Activated naive CD4-positive, alpha-beta T cell treated with anti-CD3 and anti-CD28 coated beads, Interleukin-2, amount 10 ng/mL, durations not matched to agents 7 days and 5 days (primary cell): Measurements from ENCODE around the gene SUGCT.
"Not testable (repeated sequence)": the region's sequence is repeated elsewhere in the genome, so short reads cannot be mapped to it uniquely, and the experiment has no call there.

Experiments used
- CTCF ChIA-PET: fragments of 350-600 bp; sonication (Branson Sonifier 250); formaldehyde crosslinking; loops from one replicate; lab custom pipeline; 2021; ENCODE audit warnings: antibody characterized with exemption; lab: Charles Lee
- DNase-seq: peaks from one replicate; pipeline ENCODE4 v3.0.0-alpha.2; 2020
- H3K27ac Mint-ChIP-seq: one replicate; pipeline ENCODE4 v1.8.0; 2021; ENCODE audit warnings: mild to moderate bottlenecking, moderate library complexity, mixed read lengths
- H3K27me3 Mint-ChIP-seq: one replicate; pipeline ENCODE4 v1.8.0; 2021; ENCODE audit warnings: mild to moderate bottlenecking, mixed read lengths
- H3K36me3 Mint-ChIP-seq: one replicate; pipeline ENCODE4 v1.8.0; 2021; ENCODE audit warnings: mixed read lengths
- H3K4me1 Mint-ChIP-seq: one replicate; pipeline ENCODE4 v1.8.0; 2021; ENCODE audit warnings: mixed read lengths
- H3K4me3 Mint-ChIP-seq: one replicate; pipeline ENCODE4 v1.8.0; 2021; ENCODE audit warnings: mild to moderate bottlenecking, moderate library complexity, mixed read lengths
- H3K9me3 Mint-ChIP-seq: one replicate; pipeline ENCODE4 v1.8.0; 2021; ENCODE audit warnings: mixed read lengths

Gene SUGCT

DNA sequence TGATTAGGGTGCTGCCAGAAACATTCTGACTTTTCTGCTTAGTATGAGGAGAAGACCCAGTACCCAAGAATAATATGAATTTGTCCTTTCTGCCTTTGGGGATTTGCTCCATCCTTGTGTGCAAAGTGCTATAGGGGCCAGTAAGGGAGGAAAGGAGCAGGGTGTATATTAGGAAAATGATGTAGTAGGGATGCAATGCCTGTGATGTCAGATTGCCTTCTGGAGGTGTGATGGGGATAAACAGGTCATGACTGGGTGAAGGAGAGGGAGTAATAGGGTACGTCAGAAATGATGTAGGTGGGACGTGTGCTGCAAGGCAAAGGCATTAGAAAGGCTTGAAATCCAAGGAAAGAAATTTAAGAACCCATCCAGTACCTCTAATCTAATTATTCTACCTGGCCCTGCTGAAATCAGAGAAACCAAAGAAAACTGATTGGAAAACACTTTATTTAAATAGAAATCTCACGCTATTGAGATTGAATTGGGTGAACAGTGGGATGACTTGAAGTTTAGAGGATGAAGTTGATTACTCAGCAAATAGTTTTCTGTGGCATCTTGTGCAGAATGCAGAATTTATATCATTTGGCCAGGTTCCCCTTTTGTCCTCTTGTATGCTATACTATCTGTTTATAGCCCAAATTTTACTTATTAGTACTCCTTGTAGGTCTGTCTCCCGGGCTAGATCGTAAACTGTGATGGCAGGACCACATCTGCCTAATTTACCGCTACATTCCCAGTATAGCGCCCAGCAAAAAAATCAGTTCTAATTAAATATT, 503.9 kb downstream of the SUGCT start:
- Mint-ChIP-seq H3K27me3 (no peaks in the 10 kb centered on the region), H3K4me1 (no peaks in the 10 kb centered on the region), H3K27ac (no peak overlapping the region), H3K36me3 (no peaks in the 10 kb centered on the region), H3K4me3 (no peak overlapping the region), H3K9me3 (no peaks in the 10 kb centered on the region)
- DNase-seq = no peak
- CTCF ChIA-PET = no interaction called here

DNA sequence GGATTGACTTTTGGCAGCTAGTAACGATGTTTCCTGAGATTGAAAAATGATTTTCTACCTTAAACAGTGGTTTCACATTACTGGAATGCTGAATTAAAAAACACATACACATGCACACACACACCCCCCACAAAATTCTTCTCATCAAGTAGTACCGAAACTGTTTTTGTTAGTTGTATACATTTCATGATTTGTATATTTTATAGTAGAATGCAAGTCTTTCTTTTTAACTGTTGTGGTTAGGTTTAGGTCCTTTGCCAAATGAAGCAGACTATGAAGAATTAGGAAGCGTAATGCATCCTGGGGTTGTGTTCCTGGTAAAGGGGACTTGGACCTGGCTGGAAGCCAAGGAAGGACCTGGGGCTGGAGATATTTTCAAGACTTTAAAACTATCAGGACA, 505.8 kb downstream of the SUGCT start:
- no peaks in the 10 kb centered on the region for H3K9me3 Mint-ChIP-seq
- H3K27me3 Mint-ChIP-seq = peaks cover under 1% of the 10 kb centered on the region
- H3K36me3 Mint-ChIP-seq = no peaks in the 10 kb centered on the region
- H3K4me1 Mint-ChIP-seq = peaks cover 6% of the 10 kb centered on the region
- no peak overlapping the region for H3K4me3 Mint-ChIP-seq
- no peak overlapping the region for H3K27ac Mint-ChIP-seq
- CTCF ChIA-PET = no interaction called here
- DNase-seq = no peak

DNA sequence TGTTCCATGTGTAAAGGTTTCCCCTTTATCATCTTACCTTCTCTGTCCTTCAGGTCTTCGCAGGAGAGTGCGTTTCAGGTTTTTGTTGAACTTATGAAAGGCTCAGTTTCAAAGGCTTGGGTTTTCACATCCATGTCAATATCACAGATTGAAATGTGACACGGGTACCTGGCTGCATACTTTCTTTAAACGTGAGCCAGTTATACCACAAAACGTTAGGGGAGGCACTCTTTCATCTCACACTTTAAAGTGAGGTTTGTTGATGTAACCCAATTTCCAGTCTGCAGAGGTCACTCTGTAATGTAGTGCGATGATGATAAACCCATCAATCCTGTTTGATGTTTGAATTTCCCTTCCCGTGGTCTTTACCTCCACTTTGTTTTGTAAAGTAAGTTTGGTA, 506.9 kb downstream of the SUGCT start:
- Mint-ChIP-seq H3K9me3 (no peaks in the 10 kb centered on the region), H3K27me3 (peaks cover 4% of the 10 kb centered on the region), H3K4me1 (peaks cover 6% of the 10 kb centered on the region), H3K4me3 (no peak overlapping the region), H3K27ac (no peak overlapping the region), H3K36me3 (no peaks in the 10 kb centered on the region)
- DNase-seq = no peak
- CTCF ChIA-PET = no interaction called here

DNA sequence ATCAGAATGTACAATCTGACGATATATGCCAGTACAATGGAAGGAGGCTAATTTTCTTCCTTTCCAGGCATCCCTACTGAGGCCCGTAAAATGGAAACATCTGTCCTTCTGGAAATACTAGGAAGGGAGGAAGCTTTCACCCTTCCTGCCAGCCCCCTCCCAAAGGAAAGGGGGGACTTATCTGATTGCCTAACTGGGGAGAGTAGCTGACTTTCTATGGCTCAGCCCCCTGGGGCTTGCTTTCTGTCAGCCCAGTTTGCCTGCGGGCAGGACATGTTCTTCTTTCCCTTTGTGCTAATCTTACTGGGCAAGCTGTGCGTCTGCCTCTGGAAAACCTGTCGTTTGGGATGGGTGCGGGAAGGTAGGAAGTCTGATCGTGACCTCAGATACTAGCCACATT, 508.9 kb downstream of the SUGCT start:
- DNase-seq = no peak
- Mint-ChIP-seq H3K27me3 (peaks cover 4% of the 10 kb centered on the region), H3K4me1 (peaks cover 6% of the 10 kb centered on the region), H3K27ac (no peak overlapping the region), H3K9me3 (no peaks in the 10 kb centered on the region), H3K36me3 (no peaks in the 10 kb centered on the region), H3K4me3 (no peak overlapping the region)
- CTCF ChIA-PET = no interaction called here

DNA sequence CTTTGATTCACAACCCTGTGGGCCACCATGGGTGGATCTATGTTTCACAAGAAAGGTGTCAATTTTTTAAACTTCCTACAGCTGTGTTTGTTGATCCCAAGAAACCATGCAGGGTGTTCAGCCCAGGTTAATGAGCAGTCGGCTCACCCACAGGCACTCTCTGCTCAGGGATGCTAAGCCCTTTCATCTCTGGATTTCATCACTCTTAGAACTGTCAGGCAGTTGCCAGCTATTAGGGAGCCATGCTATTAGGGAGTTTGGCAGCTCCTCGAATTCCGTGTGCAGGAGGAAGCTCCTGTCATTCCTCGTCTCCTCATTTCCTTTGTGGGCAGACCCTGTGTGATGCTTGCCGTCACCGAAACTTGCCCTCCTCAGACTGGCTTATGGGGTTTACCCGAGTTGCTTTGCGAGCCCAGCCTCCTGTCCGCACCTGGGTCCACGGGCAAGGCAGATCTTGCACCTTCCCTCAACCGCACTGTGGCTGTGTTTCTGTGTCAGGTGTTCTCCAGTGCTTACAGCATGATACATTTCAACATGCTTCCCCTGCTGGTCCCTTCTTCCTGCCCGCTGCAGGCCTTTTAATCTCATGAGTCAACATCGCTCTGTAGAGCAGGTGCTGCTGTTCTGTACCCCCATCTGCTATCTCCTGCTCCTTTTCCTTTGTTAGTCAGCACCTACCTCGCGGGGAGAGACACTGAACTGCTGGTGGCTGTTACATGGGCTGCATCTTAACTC, 509.8 kb downstream of the SUGCT start:
- Mint-ChIP-seq H3K4me1 (peaks cover 6% of the 10 kb centered on the region), H3K4me3 (no peak overlapping the region), H3K9me3 (no peaks in the 10 kb centered on the region), H3K27ac (no peak overlapping the region), H3K36me3 (no peaks in the 10 kb centered on the region), H3K27me3 (peaks cover 4% of the 10 kb centered on the region)
- CTCF ChIA-PET = no interaction called here
- peak; percentile 24 for DNase-seq

DNA sequence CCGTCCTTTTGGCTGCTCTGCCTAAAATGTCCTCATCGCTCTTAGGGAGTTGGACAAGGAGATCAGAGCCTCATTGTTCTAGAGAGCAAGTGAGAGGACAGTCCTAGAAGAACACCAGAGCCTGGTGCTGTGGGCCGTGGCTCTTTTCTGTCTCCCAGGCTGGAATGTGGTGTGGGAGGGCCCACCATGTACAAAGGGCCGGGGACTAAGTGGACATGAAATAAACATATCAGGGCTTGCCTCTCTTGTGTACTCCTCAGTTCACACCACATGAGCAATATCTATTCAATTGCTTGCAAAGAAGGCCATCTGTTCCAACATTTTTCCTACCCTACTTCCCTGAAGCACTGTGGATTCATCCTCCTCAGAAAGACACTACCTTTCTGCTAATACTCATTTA, 510.4 kb downstream of the SUGCT start:
- DNase-seq = no peak
- Mint-ChIP-seq H3K4me1 (peaks cover 6% of the 10 kb centered on the region), H3K9me3 (no peaks in the 10 kb centered on the region), H3K36me3 (no peaks in the 10 kb centered on the region), H3K27me3 (peaks cover 4% of the 10 kb centered on the region), H3K27ac (no peak overlapping the region), H3K4me3 (no peak overlapping the region)
- CTCF ChIA-PET = no interaction called here

DNA sequence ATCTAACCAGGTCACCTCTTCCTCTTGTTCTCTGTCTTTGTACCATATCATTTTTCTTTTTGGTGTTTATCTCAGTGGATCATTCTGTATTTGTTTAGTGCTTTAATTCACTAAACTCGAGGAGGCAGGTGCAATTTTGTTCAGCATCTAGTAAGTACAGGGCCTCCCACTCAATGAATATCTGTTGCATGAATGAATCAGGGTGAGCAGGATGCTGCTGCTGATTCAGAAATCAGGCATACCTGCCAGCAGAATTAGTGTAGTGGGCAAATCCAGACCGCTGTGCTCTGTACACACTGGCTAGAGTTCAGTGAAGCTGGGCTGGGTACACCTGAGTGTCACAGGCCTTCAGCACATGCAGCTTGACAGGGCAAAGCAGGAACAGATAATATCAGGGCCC, 511.9 kb downstream of the SUGCT start:
- no peaks in the 10 kb centered on the region for H3K36me3 Mint-ChIP-seq
- CTCF ChIA-PET = no interaction called here
- peaks cover 4% of the 10 kb centered on the region for H3K27me3 Mint-ChIP-seq
- H3K4me3 Mint-ChIP-seq = no peak overlapping the region
- no peak overlapping the region for H3K27ac Mint-ChIP-seq
- no peaks in the 10 kb centered on the region for H3K9me3 Mint-ChIP-seq
- H3K4me1 Mint-ChIP-seq = peaks cover 6% of the 10 kb centered on the region
- no peak for DNase-seq

DNA sequence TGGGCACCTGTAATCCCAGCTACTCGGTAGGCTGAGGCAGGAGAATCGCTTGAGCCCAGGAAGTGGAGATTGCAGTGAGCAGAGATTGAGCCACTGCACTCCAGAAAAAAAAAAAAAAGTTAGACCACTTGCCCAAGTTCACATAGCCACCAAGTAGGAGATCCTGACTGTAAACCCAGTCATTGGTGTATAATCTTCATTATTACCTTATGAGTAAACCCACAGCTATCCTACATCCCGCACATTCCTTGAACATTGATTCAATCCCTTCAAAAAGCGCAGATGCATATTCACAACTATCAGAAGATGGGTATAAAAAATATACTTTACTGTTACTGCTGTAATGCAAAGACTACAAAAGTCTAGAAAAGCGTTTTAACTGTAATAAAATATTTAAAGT, 512.9 kb downstream of the SUGCT start:
- H3K36me3 Mint-ChIP-seq = no peaks in the 10 kb centered on the region
- H3K27ac Mint-ChIP-seq = no peak overlapping the region
- no peak for DNase-seq
- peaks cover 4% of the 10 kb centered on the region for H3K27me3 Mint-ChIP-seq
- CTCF ChIA-PET = no interaction called here
- H3K9me3 Mint-ChIP-seq = no peaks in the 10 kb centered on the region
- H3K4me1 Mint-ChIP-seq = peaks cover 6% of the 10 kb centered on the region
- H3K4me3 Mint-ChIP-seq = no peak overlapping the region

DNA sequence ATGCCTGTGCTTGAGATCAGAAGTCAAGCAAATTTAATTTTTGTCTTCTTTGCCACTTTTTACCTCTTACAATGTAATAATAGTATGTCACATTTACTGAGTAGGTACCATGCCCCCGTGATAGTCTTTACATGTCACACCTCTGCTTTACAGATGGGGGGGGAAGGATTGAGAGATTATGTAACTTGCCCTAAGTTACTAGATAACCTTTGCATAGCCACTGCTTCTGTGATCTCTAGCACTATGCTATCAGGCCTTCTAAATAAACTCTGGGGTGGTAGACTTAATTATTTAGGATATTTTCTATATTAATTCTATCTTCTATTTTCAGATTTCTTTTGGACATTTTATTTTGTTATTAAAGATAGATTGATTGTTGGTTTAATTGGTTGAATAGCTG, 514.4 kb downstream of the SUGCT start:
- DNase-seq = no peak
- Mint-ChIP-seq H3K27me3 (peaks cover 4% of the 10 kb centered on the region), H3K9me3 (no peaks in the 10 kb centered on the region), H3K4me1 (peaks cover 6% of the 10 kb centered on the region), H3K4me3 (no peak overlapping the region), H3K36me3 (no peaks in the 10 kb centered on the region), H3K27ac (no peak overlapping the region)
- CTCF ChIA-PET = no interaction called here

DNA sequence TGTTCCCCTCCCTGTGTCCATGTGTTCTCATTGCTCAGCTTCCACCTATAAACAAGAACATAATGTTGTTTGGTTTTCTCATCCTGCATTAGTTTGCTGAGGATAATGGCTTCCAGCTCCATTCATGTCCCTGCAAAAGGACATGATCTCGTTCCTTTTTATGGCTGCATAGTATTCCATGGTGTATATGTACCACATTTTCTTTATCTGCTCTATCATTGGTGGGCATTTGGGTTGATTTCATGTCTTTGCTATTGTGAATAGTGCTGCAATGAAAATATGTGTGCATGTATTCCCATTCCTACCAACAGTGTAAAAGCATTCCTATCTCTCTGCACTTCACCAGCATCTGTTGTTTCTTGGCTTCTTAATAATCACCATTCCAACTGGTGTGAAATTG, 516.1 kb downstream of the SUGCT start:
- H3K9me3 Mint-ChIP-seq, H3K27ac Mint-ChIP-seq, H3K27me3 Mint-ChIP-seq, DNase-seq, H3K4me1 Mint-ChIP-seq, H3K36me3 Mint-ChIP-seq, H3K4me3 Mint-ChIP-seq: not testable (repeated sequence)
- CTCF ChIA-PET = interaction anchor here (0.7 kb wide), 1 partner anchor 11 kb away, joined by 3 read pairs; no protein-coding TSS in a partner anchor

DNA sequence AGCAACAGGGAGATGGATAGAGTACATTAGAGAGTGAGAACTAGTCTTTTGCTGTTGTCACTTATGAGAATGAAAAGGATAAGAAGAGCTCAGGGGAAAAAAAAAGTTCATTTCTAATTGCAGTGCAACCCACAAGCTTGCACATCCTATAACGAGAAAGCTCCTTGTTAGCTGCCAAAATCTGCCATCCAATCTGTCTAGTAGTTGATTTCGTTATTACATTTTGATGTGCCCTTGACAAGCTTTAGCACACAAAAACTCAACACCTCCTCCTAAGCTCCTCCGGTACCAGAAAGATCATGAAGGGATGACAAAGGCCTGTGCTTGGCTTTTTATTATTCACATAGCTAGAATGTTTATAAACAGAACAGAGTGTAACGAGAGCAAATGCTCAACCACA, 519.4 kb downstream of the SUGCT start:
- Mint-ChIP-seq H3K4me3 (no peak overlapping the region), H3K27me3 (no peaks in the 10 kb centered on the region), H3K4me1 (no peaks in the 10 kb centered on the region), H3K9me3 (no peaks in the 10 kb centered on the region), H3K36me3 (no peaks in the 10 kb centered on the region), H3K27ac (no peak overlapping the region)
- DNase-seq = no peak
- CTCF ChIA-PET = no interaction called here

DNA sequence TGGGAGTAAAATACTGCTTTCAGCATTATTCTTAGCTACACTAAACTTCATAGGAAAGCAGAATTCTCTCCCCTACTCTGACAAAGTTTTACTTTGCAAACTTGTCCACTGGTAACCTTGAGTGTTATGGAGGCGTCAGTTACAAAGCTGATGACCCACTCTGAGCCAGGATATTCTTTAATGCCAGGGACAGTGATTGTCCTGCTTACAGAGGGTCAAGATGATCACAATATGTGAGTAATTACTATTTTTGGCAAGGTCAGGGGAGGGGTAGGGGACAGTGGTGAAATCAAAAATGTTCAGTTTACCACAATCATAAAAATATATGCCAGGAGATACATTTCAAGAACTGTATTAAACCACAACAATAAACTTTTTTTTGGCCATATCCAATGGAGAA, 520.6 kb downstream of the SUGCT start:
- Mint-ChIP-seq H3K27me3 (no peaks in the 10 kb centered on the region), H3K27ac (no peak overlapping the region), H3K4me1 (no peaks in the 10 kb centered on the region), H3K4me3 (no peak overlapping the region), H3K36me3 (no peaks in the 10 kb centered on the region), H3K9me3 (no peaks in the 10 kb centered on the region)
- DNase-seq = no peak
- CTCF ChIA-PET = interaction anchor here (0.6 kb wide), 1 partner anchor 430 kb away, joined by 6 read pairs; no protein-coding TSS in a partner anchor

DNA sequence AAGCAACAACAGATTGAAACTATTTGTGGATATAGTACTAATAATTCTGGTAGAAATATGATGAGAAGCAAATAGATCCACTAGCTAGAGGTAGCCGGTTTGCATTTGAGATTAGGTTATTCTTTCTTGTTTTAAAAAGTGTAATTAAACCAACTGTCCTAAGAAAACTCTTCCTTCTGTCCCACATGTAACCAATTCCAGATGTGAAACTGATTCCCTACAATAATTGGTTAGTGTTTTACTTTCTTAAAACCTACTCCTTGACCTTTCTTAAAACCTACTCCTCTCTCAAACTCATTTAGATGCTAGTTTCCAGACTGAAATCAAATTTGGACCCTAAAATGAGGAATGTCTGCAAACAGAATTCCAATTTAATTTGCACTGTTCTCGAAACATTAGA, 521.5 kb downstream of the SUGCT start:
- DNase-seq = no peak
- Mint-ChIP-seq H3K9me3 (peaks cover 3% of the 10 kb centered on the region), H3K4me1 (no peaks in the 10 kb centered on the region), H3K4me3 (no peak overlapping the region), H3K27ac (no peak overlapping the region), H3K27me3 (no peaks in the 10 kb centered on the region), H3K36me3 (no peaks in the 10 kb centered on the region)
- CTCF ChIA-PET = no interaction called here

DNA sequence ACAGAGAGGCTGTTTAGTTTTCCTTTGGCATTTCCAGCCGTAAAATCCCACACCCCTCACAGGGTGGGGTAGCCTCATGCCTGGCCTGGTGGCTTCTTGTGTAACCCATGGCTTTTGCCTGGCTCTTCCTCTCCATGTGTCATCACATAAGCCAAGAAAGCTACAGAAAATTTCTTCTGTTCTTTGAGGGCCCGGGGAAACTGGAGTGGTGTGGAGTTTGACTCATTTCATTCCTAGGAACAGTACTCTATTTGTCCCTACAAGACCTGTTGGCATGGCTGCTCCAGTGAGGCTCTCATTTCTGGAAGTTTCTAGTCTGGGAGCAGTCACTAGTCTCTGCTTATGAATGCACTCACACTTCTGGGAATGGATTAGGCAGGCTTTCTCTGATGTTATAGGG, 523.9 kb downstream of the SUGCT start:
- CTCF ChIA-PET = no interaction called here
- Mint-ChIP-seq H3K4me1 (no peaks in the 10 kb centered on the region), H3K36me3 (no peaks in the 10 kb centered on the region), H3K9me3 (peaks cover 3% of the 10 kb centered on the region), H3K27me3 (no peaks in the 10 kb centered on the region), H3K4me3 (no peak overlapping the region), H3K27ac (no peak overlapping the region)
- DNase-seq = no peak

DNA sequence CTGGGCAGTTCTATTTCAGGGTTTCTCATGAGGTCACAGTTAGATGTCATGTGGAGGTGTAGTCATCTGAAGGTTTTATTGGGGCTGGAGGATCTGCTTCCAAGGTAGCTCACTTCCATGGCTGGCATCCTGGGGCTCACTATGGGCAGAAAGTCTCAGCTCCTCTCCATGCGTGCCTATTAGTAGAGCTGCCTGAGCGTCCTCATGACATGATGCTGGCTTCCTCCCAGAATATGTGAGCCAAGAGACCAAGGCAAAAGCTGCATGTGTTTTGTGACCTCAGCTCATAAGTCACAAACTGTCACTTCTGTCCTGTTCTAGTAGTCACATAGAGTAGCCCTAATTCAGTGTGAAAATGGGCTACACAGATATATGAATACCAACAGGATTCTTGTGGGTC, 524.4 kb downstream of the SUGCT start:
- H3K4me1 Mint-ChIP-seq = no peaks in the 10 kb centered on the region
- H3K9me3 Mint-ChIP-seq = peaks cover 3% of the 10 kb centered on the region
- DNase-seq = no peak
- CTCF ChIA-PET = no interaction called here
- H3K4me3 Mint-ChIP-seq = no peak overlapping the region
- H3K27ac Mint-ChIP-seq = no peak overlapping the region
- no peaks in the 10 kb centered on the region for H3K27me3 Mint-ChIP-seq
- H3K36me3 Mint-ChIP-seq = no peaks in the 10 kb centered on the region
